PC-3 (cell line): ENCODE data around the gene COG8.

Experiments
- EZH2 ChIP-seq: fragments of 300-600 bp; sonication (generic); IDR thresholded peaks from one replicate; pipeline ENCODE4 v1.6.1; 2017; ENCODE audit warnings: antibody characterized with exemption, mild to moderate bottlenecking, low read length; ENCODE audit not compliant: unreplicated experiment
- EZH2phosphoT487 ChIP-seq: fragments of 300-600 bp; sonication (generic); IDR thresholded peaks from 2 replicates; pipeline ENCODE4 v1.6.1; 2018; ENCODE audit warnings: mild to moderate bottlenecking, antibody characterized with exemption, low read length, borderline replicate concordance
- TF ChIP-seq, protein P1 (sequence below): fragments of 300-600 bp; sonication (generic); conservative IDR thresholded peaks from 2 replicates; pipeline ENCODE4 v1.5.1; 2017; ENCODE audit warnings: antibody characterized with exemption, low read depth, mild to moderate bottlenecking, low read length

DNA sequence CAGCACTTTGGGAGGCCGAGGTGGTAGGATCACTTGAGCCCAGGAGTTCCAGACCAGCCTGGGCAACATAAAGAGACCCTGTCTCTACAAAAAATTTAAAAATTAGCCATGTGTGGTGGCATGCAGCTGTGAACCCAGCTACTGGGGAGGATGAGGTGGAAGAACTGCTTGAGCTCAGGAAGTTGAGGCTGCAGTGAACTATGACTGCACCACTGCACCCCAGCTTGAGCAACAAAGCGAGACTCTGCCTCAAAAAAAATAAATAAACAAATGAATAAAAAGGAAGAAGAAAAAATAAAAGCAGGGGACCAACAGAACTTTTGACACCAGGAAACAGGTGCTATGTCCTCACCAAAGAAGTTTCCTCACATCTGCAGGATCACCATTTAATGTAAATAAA is 32.2 kb upstream of the COG8 start:
- TF ChIP-seq, protein P1, sequence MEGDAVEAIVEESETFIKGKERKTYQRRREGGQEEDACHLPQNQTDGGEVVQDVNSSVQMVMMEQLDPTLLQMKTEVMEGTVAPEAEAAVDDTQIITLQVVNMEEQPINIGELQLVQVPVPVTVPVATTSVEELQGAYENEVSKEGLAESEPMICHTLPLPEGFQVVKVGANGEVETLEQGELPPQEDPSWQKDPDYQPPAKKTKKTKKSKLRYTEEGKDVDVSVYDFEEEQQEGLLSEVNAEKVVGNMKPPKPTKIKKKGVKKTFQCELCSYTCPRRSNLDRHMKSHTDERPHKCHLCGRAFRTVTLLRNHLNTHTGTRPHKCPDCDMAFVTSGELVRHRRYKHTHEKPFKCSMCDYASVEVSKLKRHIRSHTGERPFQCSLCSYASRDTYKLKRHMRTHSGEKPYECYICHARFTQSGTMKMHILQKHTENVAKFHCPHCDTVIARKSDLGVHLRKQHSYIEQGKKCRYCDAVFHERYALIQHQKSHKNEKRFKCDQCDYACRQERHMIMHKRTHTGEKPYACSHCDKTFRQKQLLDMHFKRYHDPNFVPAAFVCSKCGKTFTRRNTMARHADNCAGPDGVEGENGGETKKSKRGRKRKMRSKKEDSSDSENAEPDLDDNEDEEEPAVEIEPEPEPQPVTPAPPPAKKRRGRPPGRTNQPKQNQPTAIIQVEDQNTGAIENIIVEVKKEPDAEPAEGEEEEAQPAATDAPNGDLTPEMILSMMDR = no peak
- TF ChIP-seq EZH2phosphoT487 (no peak), EZH2 (no peak)
